H9 (cell line): ENCODE results near the gene OLIG1. TPM values are rescaled to one million over a fixed set of nuclear protein-coding genes. Genes with fewer than 3 reads are reported as not detected.
A peak's percentile ranks its signal among the peaks of the same experiment; 100 is the strongest.

Experiments used
- DNase-seq: peaks from one replicate; pipeline ENCODE4 v3.0.0-alpha.2; 2017
- H2AFZ ChIP-seq: one replicate; pipeline ENCODE4 v1.6.1; 2013; ENCODE audit warnings: mild to moderate bottlenecking, low read length, control low read depth, moderate library complexity
- H2AK5ac ChIP-seq: 2 replicates; pipeline ENCODE4 v1.6.1; 2013; ENCODE audit warnings: low read length, control low read depth, mixed read lengths; ENCODE audit not compliant: insufficient read length
- H2BK120ac ChIP-seq: one replicate; pipeline ENCODE4 v1.6.1; 2013; ENCODE audit warnings: low read depth, mild to moderate bottlenecking, low read length, control low read depth, inconsistent platforms; ENCODE audit not compliant: poor library complexity, severe bottlenecking
- H2BK12ac ChIP-seq: 2 replicates; pipeline ENCODE4 v1.6.1; 2013; ENCODE audit warnings: low read length, control low read depth, mixed read lengths, low read depth; ENCODE audit not compliant: insufficient read length
- H2BK15ac ChIP-seq: 2 replicates; pipeline ENCODE4 v1.6.1; 2013; ENCODE audit warnings: low read depth, low read length, control low read depth
- H2BK20ac ChIP-seq: one replicate; pipeline ENCODE4 v1.6.1; 2013; ENCODE audit warnings: low read depth, mild to moderate bottlenecking, low read length, control low read depth, inconsistent platforms; ENCODE audit not compliant: poor library complexity, severe bottlenecking
- H2BK5ac ChIP-seq: 2 replicates; pipeline ENCODE4 v1.6.1; 2013; ENCODE audit warnings: low read length, control low read depth, mixed read lengths; ENCODE audit not compliant: insufficient read length
- H3K14ac ChIP-seq: 2 replicates; pipeline ENCODE4 v1.6.1; 2013; ENCODE audit warnings: low read length, control low read depth; ENCODE audit not compliant: insufficient read depth
- H3K18ac ChIP-seq: 2 replicates; pipeline ENCODE4 v1.6.1; 2013; ENCODE audit warnings: low read depth, mild to moderate bottlenecking, mixed read lengths, low read length, control low read depth; ENCODE audit not compliant: insufficient read length
- H3K23ac ChIP-seq: 2 replicates; pipeline ENCODE4 v1.6.1; 2013; ENCODE audit warnings: low read length, control low read depth, mixed read lengths, low read depth; ENCODE audit not compliant: insufficient read length
- H3K23me2 ChIP-seq: 2 replicates; pipeline ENCODE4 v1.6.1; 2013; ENCODE audit warnings: low read depth, mild to moderate bottlenecking, mixed read lengths, low read length, control low read depth; ENCODE audit not compliant: insufficient read length, poor library complexity, severe bottlenecking
- H3K27ac ChIP-seq: 2 replicates; pipeline ENCODE4 v1.5.1; 2013; ENCODE audit warnings: low read length, control low read depth, mixed read lengths, low read depth; ENCODE audit not compliant: insufficient read length
- H3K27me3 ChIP-seq: 2 replicates; pipeline ENCODE4 v1.6.1; 2013; ENCODE audit warnings: low read length, control low read depth, inconsistent platforms; ENCODE audit not compliant: insufficient read depth
- H3K4ac ChIP-seq: 2 replicates; pipeline ENCODE4 v1.6.1; 2013; ENCODE audit warnings: low read depth, mild to moderate bottlenecking, control low read depth, inconsistent platforms, low read length, moderate library complexity
- H3K4me1 ChIP-seq: 2 replicates; pipeline ENCODE4 v1.6.1; 2013; ENCODE audit warnings: low read length, control low read depth, inconsistent platforms; ENCODE audit not compliant: insufficient read depth
- H3K4me2 ChIP-seq: 2 replicates; pipeline ENCODE4 v1.6.1; 2013; ENCODE audit warnings: low read length, control low read depth, mixed read lengths; ENCODE audit not compliant: insufficient read length, insufficient read depth
- H3K56ac ChIP-seq: 2 replicates; pipeline ENCODE4 v1.6.1; 2013; ENCODE audit warnings: low read depth, mild to moderate bottlenecking, mixed read lengths, low read length, control low read depth; ENCODE audit not compliant: insufficient read length
- H3K79me1 ChIP-seq: 2 replicates; pipeline ENCODE4 v1.6.1; 2013; ENCODE audit warnings: low read depth, mild to moderate bottlenecking, moderate library complexity, low read length, control low read depth, inconsistent platforms; ENCODE audit not compliant: insufficient read depth, poor library complexity, severe bottlenecking
- H3K79me2 ChIP-seq: 2 replicates; pipeline ENCODE4 v1.6.1; 2013; ENCODE audit warnings: low read length, control low read depth, inconsistent platforms; ENCODE audit not compliant: insufficient read depth
- H3K9ac ChIP-seq: 2 replicates; pipeline ENCODE4 v1.6.1; 2013; ENCODE audit warnings: low read length, control low read depth, mixed read lengths; ENCODE audit not compliant: insufficient read length; ENCODE audit errors: extremely low read depth
- H3K9me3 ChIP-seq: one replicate; pipeline ENCODE4 v1.6.1; 2013; ENCODE audit warnings: low read depth, low read length, inconsistent platforms; ENCODE audit not compliant: control insufficient read depth
- H3T11ph ChIP-seq: one replicate; pipeline ENCODE4 v1.6.1; 2013; ENCODE audit warnings: mild to moderate bottlenecking, low read length, control low read depth, inconsistent platforms
- H4K20me1 ChIP-seq: one replicate; pipeline ENCODE4 v1.6.1; 2013; ENCODE audit not compliant: control insufficient read depth, insufficient read length, insufficient read depth
- H4K5ac ChIP-seq: 2 replicates; pipeline ENCODE4 v1.6.1; 2013; ENCODE audit warnings: low read depth, mild to moderate bottlenecking, mixed read lengths, low read length, control low read depth; ENCODE audit not compliant: insufficient read length
- H4K8ac ChIP-seq: replicated peaks from 2 replicates; pipeline ENCODE4 v1.6.1; 2013; ENCODE audit warnings: low read length, control low read depth, mixed read lengths, low read depth; ENCODE audit not compliant: insufficient read length
- H4K91ac ChIP-seq: 2 replicates; pipeline ENCODE4 v1.6.1; 2013; ENCODE audit warnings: low read depth, mild to moderate bottlenecking, moderate library complexity, mixed read lengths, low read length, control low read depth; ENCODE audit not compliant: insufficient read length
- H3K27ac Mint-ChIP-seq, 3 experiments: 2 replicates in 2 of 3; 3 replicates in 1 of 3; pipeline ENCODE4 v1.8.0; 2020 to 2021; ENCODE audit warnings: mixed read lengths in 3 of 3, mild to moderate bottlenecking in 1 of 3, moderate library complexity in 1 of 3
- H3K27me3 Mint-ChIP-seq: 2 replicates; pipeline ENCODE4 v1.8.0; 2021; ENCODE audit warnings: low read depth, mild to moderate bottlenecking, moderate library complexity, mixed read lengths
- H3K36me3 Mint-ChIP-seq, 3 experiments: 2 replicates in 2 of 3; 3 replicates in 1 of 3; pipeline ENCODE4 v1.8.0; 2020 to 2021; ENCODE audit warnings: low read depth in 3 of 3, mixed read lengths in 3 of 3; ENCODE audit not compliant: insufficient read depth in 1 of 3
- H3K4me1 Mint-ChIP-seq, 2 experiments: 2 replicates each; pipeline ENCODE4 v1.8.0; 2020; ENCODE audit warnings: mixed read lengths in 2 of 2
- H3K4me3 Mint-ChIP-seq, 2 experiments: 2 replicates in 1 of 2; 3 replicates in 1 of 2; pipeline ENCODE4 v1.8.0; 2020 to 2021; ENCODE audit warnings: mild to moderate bottlenecking in 2 of 2, mixed read lengths in 2 of 2, moderate library complexity in 1 of 2
- H3K9me3 Mint-ChIP-seq, 2 experiments: 2 replicates in 1 of 2; 3 replicates in 1 of 2; pipeline ENCODE4 v1.8.0; 2020; ENCODE audit warnings: mild to moderate bottlenecking in 2 of 2, mixed read lengths in 2 of 2, moderate library complexity in 1 of 2
- WGBS: extraction: QIAGEN DNeasy Blood & Tissue Kit; methylation state at CpG from one replicate; pipeline ENCODE4 v1.1.7; 2013; ENCODE audit warnings: missing lambda C conversion rate, low lambda C conversion rate, mixed read lengths; ENCODE audit not compliant: insufficient read length; ENCODE audit errors: extremely low coverage; 5-methylcytosine and 5-hydroxymethylcytosine counted together
- total RNA-seq: library from RNA; stranded (reverse); gene quantifications from 2 replicates; pipeline ENCODE4 v1.2.1, GENCODE V29; 2021
- TF ChIP-seq, protein P1 (sequence below): fragments of 200-600 bp; sonication (generic); conservative IDR thresholded peaks from 3 replicates; pipeline ENCODE4 v1.8.0; 2021; ENCODE audit warnings: antibody characterized with exemption, mild to moderate bottlenecking

The OLIG1 gene
- total RNA-seq, 1 experiment from 2014 or later: 0.31 TPM

DNA sequence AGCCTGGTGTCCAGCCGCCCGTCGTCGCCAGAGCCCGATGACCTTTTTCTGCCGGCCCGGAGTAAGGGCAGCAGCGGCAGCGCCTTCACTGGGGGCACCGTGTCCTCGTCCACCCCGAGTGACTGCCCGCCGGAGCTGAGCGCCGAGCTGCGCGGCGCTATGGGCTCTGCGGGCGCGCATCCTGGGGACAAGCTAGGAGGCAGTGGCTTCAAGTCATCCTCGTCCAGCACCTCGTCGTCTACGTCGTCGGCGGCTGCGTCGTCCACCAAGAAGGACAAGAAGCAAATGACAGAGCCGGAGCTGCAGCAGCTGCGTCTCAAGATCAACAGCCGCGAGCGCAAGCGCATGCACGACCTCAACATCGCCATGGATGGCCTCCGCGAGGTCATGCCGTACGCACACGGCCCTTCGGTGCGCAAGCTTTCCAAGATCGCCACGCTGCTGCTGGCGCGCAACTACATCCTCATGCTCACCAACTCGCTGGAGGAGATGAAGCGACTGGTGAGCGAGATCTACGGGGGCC lies 43.0 kb upstream of the OLIG1 start:
- Histone ChIP-seq H2AK5ac (no peak overlapping the region), H2BK20ac (no peak overlapping the region), H3K27me3 (peaks cover 92% of the 10 kb centered on the region), H3K56ac (no peak overlapping the region), H2BK5ac (no peak overlapping the region), H4K91ac (no peak overlapping the region), H3K4me1 (no peaks in the 10 kb centered on the region; the same call in 1 of the 2 replicates), H3K23me2 (peaks cover 16% of the 10 kb centered on the region), H3K4me2 (peak overlapping the region; percentile 65), H3K4ac (no peak overlapping the region), H3K9ac (no peak overlapping the region), H3K14ac (no peak overlapping the region), H3K79me1 (no peaks in the 10 kb centered on the region), H2BK120ac (no peak overlapping the region), H4K5ac (no peak overlapping the region), H3K23ac (no peak overlapping the region), H4K20me1 (no peaks in the 10 kb centered on the region), H3K27ac (no peak overlapping the region), H2BK12ac (no peak overlapping the region), H2BK15ac (no peak overlapping the region), H2AFZ (no peak overlapping the region), H3K9me3 (no peaks in the 10 kb centered on the region), H3K18ac (no peak overlapping the region), H3K79me2 (no peaks in the 10 kb centered on the region), H4K8ac (no peak overlapping the region), H3T11ph (no peak overlapping the region)
- H3K4me3 Mint-ChIP-seq: peak overlapping the region; percentile 72 to 86
- WGBS: no CpG with 5 or more reads among the region's 54 CpGs
- peak; percentile 55 for DNase-seq
- TF ChIP-seq, protein P1, sequence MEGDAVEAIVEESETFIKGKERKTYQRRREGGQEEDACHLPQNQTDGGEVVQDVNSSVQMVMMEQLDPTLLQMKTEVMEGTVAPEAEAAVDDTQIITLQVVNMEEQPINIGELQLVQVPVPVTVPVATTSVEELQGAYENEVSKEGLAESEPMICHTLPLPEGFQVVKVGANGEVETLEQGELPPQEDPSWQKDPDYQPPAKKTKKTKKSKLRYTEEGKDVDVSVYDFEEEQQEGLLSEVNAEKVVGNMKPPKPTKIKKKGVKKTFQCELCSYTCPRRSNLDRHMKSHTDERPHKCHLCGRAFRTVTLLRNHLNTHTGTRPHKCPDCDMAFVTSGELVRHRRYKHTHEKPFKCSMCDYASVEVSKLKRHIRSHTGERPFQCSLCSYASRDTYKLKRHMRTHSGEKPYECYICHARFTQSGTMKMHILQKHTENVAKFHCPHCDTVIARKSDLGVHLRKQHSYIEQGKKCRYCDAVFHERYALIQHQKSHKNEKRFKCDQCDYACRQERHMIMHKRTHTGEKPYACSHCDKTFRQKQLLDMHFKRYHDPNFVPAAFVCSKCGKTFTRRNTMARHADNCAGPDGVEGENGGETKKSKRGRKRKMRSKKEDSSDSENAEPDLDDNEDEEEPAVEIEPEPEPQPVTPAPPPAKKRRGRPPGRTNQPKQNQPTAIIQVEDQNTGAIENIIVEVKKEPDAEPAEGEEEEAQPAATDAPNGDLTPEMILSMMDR: no peak
- peaks cover 27 to 56% of the 10 kb centered on the region in 2 experiments for H3K4me1 Mint-ChIP-seq
- H3K27me3 Mint-ChIP-seq: peaks cover 97% of the 10 kb centered on the region
- H3K9me3 Mint-ChIP-seq: no peaks in the 10 kb centered on the region; a peak in 1 of 5 replicates
- no peak overlapping the region for H3K27ac Mint-ChIP-seq
- H3K36me3 Mint-ChIP-seq: no peaks in the 10 kb centered on the region
